Gastroesophageal sphincter (tissue), 4 donors: Measurements from ENCODE around the gene PDS5A. TPM values are rescaled to one million over a fixed set of nuclear protein-coding genes. Genes with fewer than 3 reads are reported as not detected.
A peak's percentile ranks its signal among the peaks of the same experiment; 100 is the strongest.
"Not testable (repeated sequence)": the region's sequence is repeated elsewhere in the genome, so short reads cannot be mapped to it uniquely, and the experiment has no call there.

Experiments
- ATAC-seq: fragments of 150-250 bp; one replicate; pipeline ENCODE4 v1.9.1; 2016; ENCODE audit warnings: mild to moderate bottlenecking, moderate library complexity
- H3K27ac ChIP-seq, 4 donors: fragments of 200-600 bp; sonication (generic) in 3 of 4; 1 replicate in 3 of 4; 2 replicates in 1 of 4; pipeline ENCODE4 v1.5.1; 2016 to 2019
- H3K27me3 ChIP-seq: fragments of 200-600 bp; sonication (generic); one replicate; pipeline ENCODE4 v1.5.1; 2019
- H3K36me3 ChIP-seq, 2 donors: fragments of 200-600 bp; sonication (generic); one replicate each; pipeline ENCODE4 v1.5.1; 2019; ENCODE audit warnings: control low read depth in 1 of 2
- H3K4me1 ChIP-seq, 3 donors: fragments of 200-600 bp; sonication (generic); 1 replicate in 2 of 3; 2 replicates in 1 of 3; pipeline ENCODE4 v1.5.1; 2016 to 2019; ENCODE audit warnings: control low read depth in 2 of 3
- H3K4me3 ChIP-seq, 2 donors: fragments of 200-600 bp; sonication (generic); one replicate each; pipeline ENCODE4 v1.5.1; 2019; ENCODE audit warnings: mild to moderate bottlenecking in 1 of 2, moderate library complexity in 1 of 2
- H3K9me3 ChIP-seq, 3 donors: fragments of 200-600 bp; sonication (generic); one replicate each; pipeline ENCODE4 v1.5.1; 2017 to 2019; ENCODE audit warnings: control low read depth in 2 of 3
- CTCF ChIP-seq, 4 experiments: fragments of 200-600 bp in 2 of 4; fragments of 450-650 bp in 2 of 4; sonication (generic) in 1 of 4; IDR thresholded peaks; one replicate each; pipeline ENCODE4 v1.5.1; 2017 to 2019; ENCODE audit warnings: antibody characterized with exemption in 4 of 4, mild to moderate bottlenecking in 2 of 4, moderate library complexity in 2 of 4
- EP300 ChIP-seq: sonication (generic); formaldehyde crosslinking; IDR thresholded peaks from one replicate; pipeline ENCODE4 v1.6.1; 2017; ENCODE audit warnings: antibody characterized with exemption, mild to moderate bottlenecking
- POLR2A ChIP-seq, 2 donors: fragments of 450-650 bp; IDR thresholded peaks; one replicate each; pipeline ENCODE4 v1.6.1; 2017; ENCODE audit warnings: antibody characterized with exemption in 2 of 2, mild to moderate bottlenecking in 2 of 2, moderate library complexity in 1 of 2
- POLR2AphosphoS5 ChIP-seq: sonication (generic); formaldehyde crosslinking; IDR thresholded peaks from one replicate; pipeline ENCODE4 v1.6.1; 2017; ENCODE audit warnings: antibody characterized with exemption
- WGBS, 2 donors: methylation state at CpG; one replicate each; pipeline ENCODE4 v1.1.5; 2018; ENCODE audit warnings: low coverage in 1 of 2; 5-methylcytosine and 5-hydroxymethylcytosine counted together
- total RNA-seq, 4 donors: library from RNA; depleted of rRNA; stranded (reverse); fragments of >200 nt; gene quantifications; one replicate each; pipeline ENCODE4 v1.1.0, GENCODE V29; 2016

Gene PDS5A
- total RNA-seq, 4 donors from 2014 or later, result 47.1 to 63.0 (median 57.1) TPM

- WGBS, 2 donors, result 86 to 95% methylated on average over 1 to 12 of the region's 12 CpGs
- H3K27me3 ChIP-seq, result no peaks in the 10 kb centered on the region
- ATAC-seq, result no peak
- TF ChIP-seq POLR2AphosphoS5 (no peak), CTCF (IDR thresholded peaks at IDR 0.05) (no peak), POLR2A (IDR thresholded peaks at IDR 0.05) (no peak), EP300 (no peak)
- no peak overlapping the region for H3K4me3 ChIP-seq
- peaks cover 0 to 26% (median 0%) of the 10 kb centered on the region in 3 donors for H3K4me1 ChIP-seq
- no peak overlapping the region for H3K27ac ChIP-seq
- no peaks in the 10 kb centered on the region for H3K9me3 ChIP-seq
- no peaks in the 10 kb centered on the region for H3K36me3 ChIP-seq
Measured at GRCh38 chr4:39961311-39961877, 16.3 kb downstream of the PDS5A start.

- TF ChIP-seq POLR2AphosphoS5 (no peak), CTCF (IDR thresholded peaks at IDR 0.05) (no peak), EP300 (no peak), POLR2A (IDR thresholded peaks at IDR 0.05) (no peak)
- H3K4me3 ChIP-seq, result no peak overlapping the region
- no peak overlapping the region for H3K27ac ChIP-seq
- peaks cover 0 to 47% (median 0%) of the 10 kb centered on the region in 3 donors for H3K4me1 ChIP-seq
- H3K9me3 ChIP-seq, result no peaks in the 10 kb centered on the region
- no peaks in the 10 kb centered on the region for H3K27me3 ChIP-seq
- no peaks in the 10 kb centered on the region for H3K36me3 ChIP-seq
- no peak for ATAC-seq
Measured at GRCh38 chr4:39950861-39951481, 26.7 kb downstream of the PDS5A start.

GRCh38 chr4:39947963-39948362 is 29.7 kb downstream of the PDS5A start:
- ATAC-seq, result no peak
- no peak for TF ChIP-seq CTCF (IDR thresholded peaks at IDR 0.05)
- no peak for TF ChIP-seq POLR2AphosphoS5
- TF ChIP-seq EP300, result no peak
- TF ChIP-seq POLR2A (IDR thresholded peaks at IDR 0.05), result no peak
- H3K27me3 ChIP-seq, result no peaks in the 10 kb centered on the region
- WGBS, 2 donors, result 100% methylated on average over 1 to 2 of the region's 2 CpGs
- H3K36me3 ChIP-seq, result no peaks in the 10 kb centered on the region
- peaks cover 0 to 50% (median 0%) of the 10 kb centered on the region in 3 donors for H3K4me1 ChIP-seq
- H3K9me3 ChIP-seq, result no peaks in the 10 kb centered on the region
- no peak overlapping the region for H3K4me3 ChIP-seq
- no peak overlapping the region for H3K27ac ChIP-seq

- no peaks in the 10 kb centered on the region for H3K36me3 ChIP-seq
- H3K4me3 ChIP-seq, result no peak overlapping the region
- peak; percentile 19 for ATAC-seq
- WGBS, 2 donors, result 33 to 65% methylated on average over 1 of the region's 1 CpG
- no peak for TF ChIP-seq CTCF (IDR thresholded peaks at IDR 0.05)
- no peak for TF ChIP-seq EP300
- H3K9me3 ChIP-seq, result no peaks in the 10 kb centered on the region
- peaks cover 0 to 49% (median 0%) of the 10 kb centered on the region in 3 donors for H3K4me1 ChIP-seq
- no peaks in the 10 kb centered on the region for H3K27me3 ChIP-seq
- no peak overlapping the region for H3K27ac ChIP-seq
Measured at GRCh38 chr4:39947417-39947816, 30.3 kb downstream of the PDS5A start.

GRCh38 chr4:39944245-39944644 is 33.5 kb downstream of the PDS5A start:
- not testable (repeated sequence) for H3K36me3 ChIP-seq, H3K4me3 ChIP-seq, ATAC-seq, H3K27ac ChIP-seq, H3K9me3 ChIP-seq, H3K27me3 ChIP-seq
- 90 to 93% methylated on average over 6 to 10 of the region's 10 CpGs for WGBS, 2 donors
- H3K4me1 ChIP-seq, result peaks cover 0 to 44% (median 0%) of the 10 kb centered on the region in 3 donors
